GM18502 (cell line): ENCODE measurements around the gene TBC1D3C.
"Not testable (repeated sequence)": the region's sequence is repeated elsewhere in the genome, so short reads cannot be mapped to it uniquely, and the experiment has no call there.

Source experiments
- ATAC-seq: cut with Tn5 transposase; IDR thresholded peaks from one replicate; pipeline ENCODE4 v1.9.1; 2021; ENCODE audit warnings: mild to moderate bottlenecking; ENCODE audit not compliant: unreplicated experiment, poor library complexity

TBC1D3C gene

GRCh38 chr17:38068534-38068933, at the start of gene TBC1D3C:
TSS of gene TBC1D3C (minus strand) at chr17:38068634. CDS start at chr17:38067066, 1,568 bp downstream.
- not testable (repeated sequence) for ATAC-seq

DNA sequence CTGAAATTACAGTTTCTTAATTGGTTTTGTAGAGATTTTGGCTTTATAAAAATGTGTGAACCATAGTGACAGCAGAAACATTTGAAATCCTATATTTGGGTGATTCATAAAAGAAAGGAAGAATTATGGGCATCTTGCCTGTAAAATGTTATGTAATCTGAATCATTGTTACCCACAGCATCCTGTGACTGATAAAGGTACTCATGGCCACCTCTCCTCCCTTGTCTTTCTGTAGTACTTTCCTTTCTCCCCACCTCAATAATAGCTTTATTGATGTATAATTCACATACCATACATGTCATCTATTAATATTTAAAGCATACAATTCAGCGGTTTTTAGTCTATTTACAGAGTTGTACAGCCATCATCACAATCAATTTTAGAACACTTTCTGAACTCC, 30.8 kb upstream of the TBC1D3C start:
- not testable (repeated sequence) for ATAC-seq

DNA sequence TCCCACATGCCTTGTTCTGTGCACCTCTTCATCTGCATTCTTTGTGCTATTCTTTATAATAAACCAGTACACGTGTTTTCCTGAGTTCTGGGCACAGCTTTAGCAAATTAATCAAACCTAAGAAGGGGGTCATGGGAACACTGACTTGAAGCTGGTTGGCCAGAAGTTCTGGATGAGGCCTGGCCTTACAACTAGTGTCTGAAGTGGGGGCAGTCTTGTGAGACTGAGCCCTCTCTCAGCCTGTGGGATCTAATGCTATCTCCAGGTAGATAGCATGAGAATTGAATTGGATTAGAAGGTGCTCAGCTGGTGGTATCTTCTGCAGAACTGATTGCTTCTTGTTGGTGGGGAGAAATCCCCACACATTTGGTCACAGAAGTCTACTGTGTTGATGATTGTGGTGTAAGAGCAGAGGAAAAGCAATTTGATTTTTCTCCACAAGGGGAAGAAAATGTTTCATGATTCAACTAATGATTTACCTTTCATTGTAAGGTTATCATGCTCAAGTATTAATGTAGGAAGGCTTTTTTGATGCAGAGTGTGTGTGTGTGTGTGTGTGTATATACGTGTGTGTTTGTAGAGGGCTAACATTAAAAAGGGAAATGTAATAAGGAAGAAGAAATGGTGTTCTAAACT, 25.7 kb upstream of the TBC1D3C start:
- ATAC-seq: not testable (repeated sequence)

DNA sequence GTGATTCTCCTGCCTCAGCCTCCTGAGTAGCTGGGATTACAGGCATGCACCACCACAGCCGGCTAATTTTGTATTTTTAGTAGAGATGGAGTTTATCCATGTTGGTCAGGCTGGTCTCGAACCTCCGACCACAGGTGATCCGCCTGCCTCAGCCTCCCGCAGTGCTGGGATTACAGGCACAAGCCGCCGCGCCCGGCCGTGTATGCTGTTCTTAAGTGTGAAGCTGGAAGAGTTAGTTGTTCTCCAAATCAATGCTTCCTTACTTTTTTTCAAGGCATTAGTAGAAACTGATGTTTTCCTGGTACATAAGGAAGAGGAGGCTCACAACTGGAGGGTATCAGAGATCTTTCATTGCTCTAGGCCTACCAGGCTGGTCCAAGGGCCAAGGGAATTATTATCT, 19.7 kb upstream of the TBC1D3C start:
- ATAC-seq: not testable (repeated sequence)

DNA sequence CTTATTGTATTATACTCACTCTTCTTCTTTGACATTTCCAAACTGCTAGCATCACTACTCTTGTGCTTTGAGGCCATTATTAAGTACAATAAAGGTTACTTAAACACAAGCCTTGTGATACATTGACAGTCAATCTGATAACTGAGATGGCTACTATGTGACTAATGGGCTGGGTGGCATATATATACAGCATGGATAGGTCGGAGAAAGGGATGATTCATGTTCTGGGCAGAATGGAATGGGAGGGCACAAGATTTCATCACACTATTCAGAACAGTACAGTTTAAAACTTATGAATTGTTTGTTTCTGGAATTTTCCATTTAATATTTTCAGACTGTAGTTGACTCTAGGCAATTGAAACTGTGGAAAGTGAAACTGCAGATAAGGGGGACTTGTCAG, 18.9 kb upstream of the TBC1D3C start:
- not testable (repeated sequence) for ATAC-seq
